NCI-H1930 (cell line): Measurements from ENCODE around the gene ZBTB11.
"Not testable (repeated sequence)": the region's sequence is repeated elsewhere in the genome, so short reads cannot be mapped to it uniquely, and the experiment has no call there.

Source experiments
- DNase-seq, 2 experiments: peaks; one replicate each; lab custom pipeline; 2025; lab: John Stamatoyannopoulos, UW

ZBTB11 gene

GRCh38 chr3:101691685-101692671 is 15.0 kb upstream of the ZBTB11 start:
- not testable (repeated sequence) for DNase-seq

GRCh38 chr3:101690972-101691371 is 14.0 kb upstream of the ZBTB11 start:
- no peak for DNase-seq

- DNase-seq, result no peak
Observed at GRCh38 chr3:101689286-101689685, 12.4 kb upstream of the ZBTB11 start.

GRCh38 chr3:101687142-101687931 is 10.4 kb upstream of the ZBTB11 start:
- no peak for DNase-seq

- no peak for DNase-seq
Observed at GRCh38 chr3:101685870-101686307, 9.0 kb upstream of the ZBTB11 start.

DNA sequence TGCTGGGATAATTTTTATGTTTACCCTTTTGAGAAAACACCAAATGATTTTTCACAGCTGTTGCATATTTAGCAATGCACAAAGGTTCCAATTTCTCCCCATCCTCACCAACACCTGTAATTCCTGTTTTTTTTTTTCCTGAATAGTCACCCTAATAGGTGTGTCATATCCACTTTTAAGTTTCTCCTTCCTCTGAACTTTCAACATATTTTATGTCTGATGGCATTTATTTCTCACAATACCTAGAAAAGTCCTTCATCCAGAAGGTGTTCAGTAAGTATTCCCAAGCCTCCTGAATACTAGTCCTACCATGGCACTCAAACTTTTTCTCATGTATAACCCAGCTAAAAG is 8.1 kb upstream of the ZBTB11 start:
- no peak for DNase-seq

DNA sequence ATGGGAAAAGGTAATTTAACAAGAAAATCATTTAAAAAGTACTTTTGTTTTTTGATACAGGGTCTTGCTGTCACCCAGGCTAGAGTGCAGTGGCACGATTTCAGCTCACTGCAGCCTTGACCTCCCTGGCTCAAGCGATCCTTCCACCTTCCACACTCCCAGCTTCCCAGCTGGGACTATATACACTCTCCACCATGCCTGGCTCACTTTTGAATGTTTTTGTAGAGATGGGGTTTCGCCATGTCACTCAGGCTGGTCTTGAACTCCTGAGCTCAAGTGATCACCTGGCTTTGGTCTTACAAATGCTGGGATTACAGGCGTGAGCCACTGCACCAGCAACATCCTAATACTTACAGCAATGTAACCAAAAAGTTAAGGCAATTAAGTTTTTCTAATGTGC is 3.5 kb upstream of the ZBTB11 start:
- no peak for DNase-seq

GRCh38 chr3:101678837-101679236 is 1.9 kb upstream of the ZBTB11 start:
- not testable (repeated sequence) for DNase-seq

DNA sequence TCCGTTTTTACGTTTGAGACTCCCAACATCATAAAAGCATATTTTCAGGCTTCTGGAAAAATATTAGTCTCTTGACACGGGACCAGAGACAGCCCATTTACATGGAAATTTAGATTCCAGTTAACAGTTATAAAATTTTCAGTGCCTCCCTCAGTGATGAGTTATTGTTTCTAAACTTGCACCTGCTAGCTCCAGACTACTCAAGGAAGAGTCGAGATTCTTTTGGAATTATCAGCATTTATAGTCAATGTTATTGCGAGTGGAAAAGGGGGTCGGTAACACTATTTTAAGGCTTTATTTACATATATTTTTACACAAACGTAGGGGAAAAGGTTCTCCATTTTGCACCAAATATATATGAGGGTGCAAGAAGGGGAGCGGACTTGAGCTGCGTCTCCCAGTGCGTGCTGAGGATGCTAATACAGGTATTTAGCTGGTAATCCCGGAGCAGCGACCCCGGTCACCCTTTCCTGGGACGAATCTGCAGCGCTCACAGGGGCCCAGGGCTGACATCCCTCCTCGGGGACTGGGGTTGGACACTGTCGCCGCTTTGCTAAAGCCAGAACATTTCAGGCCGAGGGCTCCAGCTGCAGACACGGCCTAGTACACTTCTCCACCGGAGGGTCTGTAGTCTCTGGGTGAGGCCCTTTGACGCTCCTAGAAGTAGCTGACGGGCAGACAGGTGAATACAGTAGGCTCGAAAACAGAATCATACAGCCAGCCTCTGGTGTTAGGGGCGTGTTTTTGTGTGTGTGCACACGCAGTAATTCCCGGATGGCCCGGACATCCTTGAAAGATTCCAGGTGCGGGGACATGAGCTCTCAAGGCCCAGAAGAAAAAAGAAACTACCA is 729 bp upstream of the ZBTB11 start:
- DNase-seq, result no peak

- DNase-seq, result no peak
Observed at GRCh38 chr3:101676216-101676764, 642 bp downstream of the ZBTB11 start.

DNA sequence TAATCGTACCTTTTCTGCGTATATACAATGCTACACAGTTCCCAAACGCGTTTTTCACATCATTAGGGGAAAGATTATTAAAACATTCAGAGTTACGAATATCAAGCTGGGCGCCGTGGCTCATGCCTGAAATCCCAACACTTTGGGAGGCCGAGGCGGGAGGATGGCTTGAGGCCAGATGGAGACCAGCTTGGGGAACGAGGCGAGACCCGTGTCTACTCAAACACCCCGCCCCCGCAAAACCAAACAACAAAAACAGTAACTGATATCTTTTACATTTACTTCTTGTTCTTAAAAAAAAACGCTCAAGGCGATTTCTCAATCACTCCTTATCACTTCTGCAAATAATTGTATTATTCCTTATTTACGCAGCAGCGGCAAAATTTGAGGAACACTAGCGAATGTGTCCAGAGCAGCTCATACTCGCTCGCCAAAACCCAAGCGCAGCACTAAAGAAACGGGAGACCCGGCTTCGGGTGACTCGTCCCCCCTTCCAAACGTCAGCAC is 1.2 kb downstream of the ZBTB11 start:
- no peak for DNase-seq

DNA sequence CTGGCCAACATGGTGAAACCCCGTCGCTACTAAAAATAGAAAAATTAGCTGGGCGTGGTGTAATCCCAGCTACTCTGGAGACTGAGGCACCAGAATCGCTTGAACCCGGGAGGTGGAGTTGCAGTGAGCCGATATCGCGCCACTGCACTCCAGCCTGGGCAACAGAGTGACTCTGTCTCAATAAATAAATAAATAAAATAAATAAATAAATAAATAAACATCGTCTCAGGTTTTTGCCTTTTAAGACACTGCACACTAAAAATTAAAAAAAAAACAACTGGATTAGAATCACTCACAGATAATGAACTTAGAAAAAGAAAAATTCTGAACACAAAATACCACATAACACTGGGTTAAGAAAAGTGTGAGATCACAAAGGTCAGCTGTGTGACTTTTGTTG is 2.4 kb downstream of the ZBTB11 start:
- no peak for DNase-seq

- no peak for DNase-seq
Observed at GRCh38 chr3:101673953-101674352, 3.0 kb downstream of the ZBTB11 start.

DNA sequence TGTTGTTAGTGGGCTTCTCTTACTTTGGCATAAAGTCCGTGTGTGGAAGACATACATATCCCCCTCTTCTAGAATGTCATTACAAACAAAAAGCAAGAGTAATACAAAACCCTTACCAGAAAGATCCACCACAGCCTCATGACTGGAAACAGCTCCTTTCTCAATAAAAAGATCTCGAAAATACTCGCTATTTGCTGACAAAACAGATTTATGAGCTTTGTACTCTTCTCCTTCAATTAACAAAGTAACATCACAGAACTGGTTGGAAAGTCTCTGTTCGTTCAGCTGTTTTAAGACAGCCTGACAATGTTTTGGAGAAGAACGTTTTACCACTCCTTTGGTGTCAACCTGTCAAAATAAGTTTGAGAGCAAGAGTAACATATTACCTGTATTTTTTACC is 5.9 kb downstream of the ZBTB11 start:
- DNase-seq, result no peak

GRCh38 chr3:101667844-101668243 is 9.1 kb downstream of the ZBTB11 start:
- no peak for DNase-seq

GRCh38 chr3:101667331-101667730 is 9.6 kb downstream of the ZBTB11 start:
- no peak for DNase-seq

GRCh38 chr3:101665851-101666250 is 11.1 kb downstream of the ZBTB11 start:
- no peak for DNase-seq

DNA sequence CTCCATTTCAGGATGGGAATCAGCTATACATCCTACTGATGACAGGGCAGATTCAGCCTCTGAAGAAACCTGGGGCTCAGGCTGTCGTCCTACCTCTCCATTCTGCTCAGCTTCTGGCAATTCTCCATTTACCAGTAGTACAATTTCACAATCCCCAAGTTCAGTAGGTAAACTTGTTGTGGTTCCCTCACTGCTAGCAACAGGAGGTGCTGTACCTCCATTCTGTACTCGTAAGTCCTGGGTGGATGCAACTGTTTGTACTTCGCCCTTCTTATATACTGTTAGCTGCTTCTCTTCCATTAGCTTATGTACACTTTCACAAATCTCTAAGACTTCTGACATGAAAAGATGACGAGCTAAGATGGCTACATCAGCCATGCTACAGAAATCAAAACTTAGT is 11.6 kb downstream of the ZBTB11 start:
- no peak for DNase-seq

DNA sequence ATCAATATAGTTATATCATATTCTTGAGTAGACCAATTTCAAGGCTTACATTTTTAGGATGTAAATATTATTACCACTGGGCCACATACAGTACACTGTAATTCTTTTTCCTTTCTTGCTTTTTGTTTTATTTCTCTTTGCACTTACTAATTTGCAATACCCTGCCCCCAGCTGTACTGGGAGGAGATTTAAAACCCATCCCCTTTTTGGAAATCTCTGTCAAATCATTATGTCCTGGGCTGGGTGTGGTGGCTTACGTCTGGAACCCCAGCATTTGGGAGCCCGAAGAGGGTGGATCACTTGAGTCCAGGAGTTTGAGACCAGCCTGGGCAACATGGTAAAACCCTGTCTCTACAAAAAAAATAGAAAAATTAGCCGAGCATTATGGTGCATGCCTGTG is 16.2 kb downstream of the ZBTB11 start:
- DNase-seq, result no peak

DNA sequence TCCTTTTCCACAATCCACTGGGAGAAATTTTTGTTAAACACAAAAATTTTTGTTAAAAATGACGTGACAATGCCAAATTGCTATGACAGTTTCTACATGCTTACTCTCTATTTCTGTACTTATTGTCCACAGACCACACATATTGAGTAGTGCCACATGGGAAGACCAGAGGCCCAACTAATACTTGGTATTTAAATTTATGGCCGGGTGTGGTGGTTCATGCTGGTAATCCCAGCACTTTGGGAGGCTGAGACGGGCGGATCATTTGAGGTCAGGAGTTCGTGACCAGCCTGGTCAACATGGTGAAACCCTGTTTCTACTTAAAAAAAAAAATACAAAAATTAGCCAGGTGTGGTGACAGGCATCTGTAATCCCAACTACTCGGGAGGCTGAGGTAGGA is 20.3 kb downstream of the ZBTB11 start:
- DNase-seq, result no peak

GRCh38 chr3:101646726-101647125 is 30.2 kb downstream of the ZBTB11 start:
- no peak for DNase-seq
